GM13977 (cell line): ENCODE data around the gene TFR2.

Experiments used
- DNase-seq: peaks from one replicate; pipeline ENCODE4 v3.0.0; 2012; ENCODE audit warnings: low spot score
- CTCF ChIP-seq: IDR thresholded peaks from 2 replicates; pipeline ENCODE4 v1.5.1; 2012; ENCODE audit warnings: mild to moderate bottlenecking, control low read depth; ENCODE audit not compliant: insufficient read depth; ENCODE audit errors: extremely low read depth, missing control alignments
- in situ Hi-C: fragments of 300-500 bp; cut with MboI; formaldehyde crosslinking; loops from one replicate; pipeline ENCODE4 v1.12.0; 2022; ENCODE audit warnings: low sequenced_read_pairs, low pct_unique_long_range_greater_than_20kb, mixed read lengths, inconsistent platforms; ENCODE audit not compliant: unreplicated experiment

TFR2 gene

GRCh38 chr7:100585511-100586265 is 55.7 kb downstream of the TFR2 start, which contains the start of gene LRCH4:
LRCH4 (minus strand) TSS chr7:100586129; CDS start chr7:100586100, 29 bp downstream.
- in situ Hi-C loops: no loop called here
- no peak for TF ChIP-seq CTCF
- DNase-seq: peak; percentile 82

- TF ChIP-seq CTCF: no peak
- DNase-seq: no peak
- in situ Hi-C loops: no loop called here
Measured at GRCh38 chr7:100584683-100585510, 56.5 kb downstream of the TFR2 start.

- in situ Hi-C loops: no loop called here
- no peak for DNase-seq
- no peak for TF ChIP-seq CTCF
Measured at GRCh38 chr7:100584054-100584682, 57.2 kb downstream of the TFR2 start.

GRCh38 chr7:100583132-100584053 is 58.0 kb downstream of the TFR2 start:
- peak; percentile 62 for DNase-seq
- TF ChIP-seq CTCF: no peak
- in situ Hi-C loops: no loop called here

GRCh38 chr7:100582650-100583049 is 58.7 kb downstream of the TFR2 start:
- no peak for TF ChIP-seq CTCF
- no peak for DNase-seq
- in situ Hi-C loops: no loop called here
